Transverse colon (tissue), 4 donors: Measurements from ENCODE around the gene TH. TPM values are rescaled to one million over a fixed set of nuclear protein-coding genes. Genes with fewer than 3 reads are reported as not detected.
A peak's percentile ranks its signal among the peaks of the same experiment; 100 is the strongest.

Source experiments
- DNase-seq: peaks from one replicate; pipeline ENCODE4 v3.0.0-alpha.2; 2019
- H3K27ac ChIP-seq, 4 donors: fragments of 200-600 bp; sonication (generic); 2 replicates each; pipeline ENCODE4 v1.5.1; 2016 to 2018; ENCODE audit warnings: inconsistent platforms in 4 of 4
- H3K27me3 ChIP-seq: fragments of 200-600 bp; sonication (generic); 2 replicates; pipeline ENCODE4 v1.5.1; 2017; ENCODE audit warnings: inconsistent platforms
- H3K36me3 ChIP-seq, 4 donors: fragments of 200-600 bp; sonication (generic); 2 replicates each; pipeline ENCODE4 v1.5.1; 2017 to 2019; ENCODE audit warnings: inconsistent platforms in 4 of 4
- H3K4me1 ChIP-seq, 4 donors: fragments of 200-600 bp; sonication (generic); 2 replicates each; pipeline ENCODE4 v1.5.1; 2017 to 2020; ENCODE audit warnings: inconsistent platforms in 4 of 4
- H3K4me3 ChIP-seq, 4 donors: fragments of 200-600 bp; sonication (generic); 1 replicate in 1 of 4; 2 replicates in 3 of 4; pipeline versions ENCODE4 v1.5.1 to v1.6.1; 2017 to 2019; ENCODE audit warnings: inconsistent platforms in 4 of 4
- H3K9me3 ChIP-seq, 2 donors: fragments of 200-600 bp; sonication (generic); 2 replicates each; pipeline ENCODE4 v1.5.1; 2017 to 2019; ENCODE audit warnings: inconsistent platforms in 2 of 2
- EP300 ChIP-seq: sonication (generic); formaldehyde crosslinking; IDR thresholded peaks from one replicate; pipeline ENCODE4 v1.6.1; 2017; ENCODE audit warnings: antibody characterized with exemption, low read depth
- POLR2A ChIP-seq: fragments of 450-650 bp; IDR thresholded peaks from one replicate; pipeline ENCODE4 v1.6.1; 2016; ENCODE audit warnings: antibody characterized with exemption, mild to moderate bottlenecking, moderate library complexity
- POLR2AphosphoS5 ChIP-seq, 3 donors: sonication (generic); formaldehyde crosslinking; IDR thresholded peaks; one replicate each; pipeline ENCODE4 v1.6.1; 2016; ENCODE audit warnings: antibody characterized with exemption in 3 of 3
- WGBS, 2 donors: methylation state at CpG; one replicate each; pipeline ENCODE4 v1.1.5; 2018; ENCODE audit warnings: low coverage in 1 of 2; 5-methylcytosine and 5-hydroxymethylcytosine counted together
- in situ Hi-C, 4 donors: fragments of 200-750 bp; cut with MboI; loops; one replicate each; pipeline versions ENCODE4 v1.15.0 to v1.15.1; 2017; ENCODE audit warnings: low sequenced_read_pairs in 3 of 4, low pct_ligation_motif_present in 1 of 4, low pct_unique_long_range_greater_than_20kb in 1 of 4
- intact Hi-C: fragments of 100-400 bp; cut with DNase I; formaldehyde crosslinking; loops from one replicate; pipeline ENCODE4 v1.15.1; 2023; ENCODE audit warnings: low total_unique reads
- total RNA-seq, 4 donors: library from RNA; depleted of rRNA; stranded (reverse); fragments of >200 nt; gene quantifications; one replicate each; pipeline ENCODE4 v1.1.0, GENCODE V29; 2016
- TF ChIP-seq, protein P1 (sequence below), 5 experiments: fragments of 200-600 bp in 3 of 5; fragments of 450-650 bp in 2 of 5; sonication (generic) in 3 of 5; IDR thresholded peaks; 1 replicate in 2 of 5; 2 replicates in 3 of 5; pipeline ENCODE4 v1.5.1; 2016 to 2017; ENCODE audit warnings: antibody characterized with exemption in 5 of 5, inconsistent platforms in 3 of 5, mild to moderate bottlenecking in 2 of 5, moderate library complexity in 1 of 5

The TH gene
- total RNA-seq, 4 donors from 2014 or later, result not detected

DNA sequence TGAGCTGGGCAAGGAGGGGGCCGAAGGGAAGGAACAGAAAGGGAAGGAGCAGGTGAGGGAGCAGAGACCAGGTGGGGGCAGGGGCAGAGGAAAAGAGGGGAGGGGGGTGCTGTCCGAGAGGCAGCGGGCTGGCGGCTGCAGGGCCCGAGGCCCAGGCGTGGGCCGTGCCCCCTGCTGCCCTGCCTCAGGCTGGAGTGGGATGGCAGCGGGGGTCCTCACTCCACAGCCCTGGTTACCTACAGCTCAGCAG is 34.7 kb downstream of the TH start:
- TF ChIP-seq EP300 (no peak), POLR2A (no peak), POLR2AphosphoS5 (IDR thresholded peaks at IDR 0.05) (no peak)
- TF ChIP-seq, protein P1, sequence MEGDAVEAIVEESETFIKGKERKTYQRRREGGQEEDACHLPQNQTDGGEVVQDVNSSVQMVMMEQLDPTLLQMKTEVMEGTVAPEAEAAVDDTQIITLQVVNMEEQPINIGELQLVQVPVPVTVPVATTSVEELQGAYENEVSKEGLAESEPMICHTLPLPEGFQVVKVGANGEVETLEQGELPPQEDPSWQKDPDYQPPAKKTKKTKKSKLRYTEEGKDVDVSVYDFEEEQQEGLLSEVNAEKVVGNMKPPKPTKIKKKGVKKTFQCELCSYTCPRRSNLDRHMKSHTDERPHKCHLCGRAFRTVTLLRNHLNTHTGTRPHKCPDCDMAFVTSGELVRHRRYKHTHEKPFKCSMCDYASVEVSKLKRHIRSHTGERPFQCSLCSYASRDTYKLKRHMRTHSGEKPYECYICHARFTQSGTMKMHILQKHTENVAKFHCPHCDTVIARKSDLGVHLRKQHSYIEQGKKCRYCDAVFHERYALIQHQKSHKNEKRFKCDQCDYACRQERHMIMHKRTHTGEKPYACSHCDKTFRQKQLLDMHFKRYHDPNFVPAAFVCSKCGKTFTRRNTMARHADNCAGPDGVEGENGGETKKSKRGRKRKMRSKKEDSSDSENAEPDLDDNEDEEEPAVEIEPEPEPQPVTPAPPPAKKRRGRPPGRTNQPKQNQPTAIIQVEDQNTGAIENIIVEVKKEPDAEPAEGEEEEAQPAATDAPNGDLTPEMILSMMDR (IDR thresholded peaks at IDR 0.05), result no peak
- intact Hi-C loops (no loop called here), in situ Hi-C loops (no loop called here)
- 27 to 40% methylated on average over 3 to 8 of the region's 8 CpGs for WGBS, 2 donors
- Histone ChIP-seq H3K4me3 (peak overlapping the region in 1 of 4 donors; percentile 9), H3K27me3 (peaks cover 93% of the 10 kb centered on the region), H3K27ac (no peak overlapping the region), H3K36me3 (no peaks in the 10 kb centered on the region), H3K9me3 (no peaks in the 10 kb centered on the region), H3K4me1 (peaks cover 0 to 34% (median 8%) of the 10 kb centered on the region in 4 donors)
- DNase-seq, result no peak

DNA sequence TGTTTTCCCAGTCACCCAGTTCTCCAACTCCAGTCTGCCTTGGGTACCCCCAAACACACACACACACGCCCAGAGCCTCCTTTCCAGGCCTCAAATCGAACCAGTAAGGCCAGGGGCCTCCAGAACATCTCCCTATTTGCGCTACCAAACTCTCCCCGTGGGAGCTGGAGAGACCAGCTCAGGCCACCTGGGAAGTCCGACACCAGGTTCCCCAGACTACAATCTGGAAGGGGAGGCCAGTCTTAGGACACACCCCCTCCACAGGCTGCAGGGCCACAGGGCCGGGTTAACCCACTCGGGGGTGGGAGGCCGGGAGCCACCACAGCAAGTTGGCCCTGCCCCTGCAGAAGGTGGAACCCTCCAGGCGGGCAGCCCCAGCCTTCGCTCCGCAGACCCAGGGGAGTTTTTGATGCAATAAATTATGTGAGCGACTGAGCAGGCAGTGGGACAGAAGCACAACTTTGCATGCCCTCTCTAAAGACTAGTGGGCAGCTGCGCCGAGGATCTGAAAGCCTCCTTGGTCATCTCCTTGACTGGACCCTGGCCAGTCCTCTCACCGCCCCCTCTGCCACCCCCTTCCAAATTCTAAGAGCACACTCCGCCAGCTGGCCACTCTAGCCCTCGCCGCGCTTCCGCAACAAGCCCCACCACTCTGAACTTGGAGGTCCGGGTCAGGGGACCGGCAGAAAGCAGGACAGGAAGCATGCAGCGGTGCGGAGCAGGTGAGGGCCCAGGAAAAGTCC is 35.2 kb downstream of the TH start:
- intact Hi-C loops, result no loop called here
- 50 to 60% methylated on average over 2 to 24 of the region's 24 CpGs for WGBS, 2 donors
- TF ChIP-seq POLR2A, result no peak
- no peak for TF ChIP-seq POLR2AphosphoS5 (IDR thresholded peaks at IDR 0.05)
- TF ChIP-seq EP300, result no peak
- TF ChIP-seq, protein P1 (IDR thresholded peaks at IDR 0.05), result no peak
- Histone ChIP-seq H3K9me3 (no peaks in the 10 kb centered on the region), H3K36me3 (no peaks in the 10 kb centered on the region), H3K4me3 (peak overlapping the region in 1 of 4 donors; percentile 9), H3K27me3 (peaks cover 88% of the 10 kb centered on the region), H3K4me1 (peaks cover 0 to 34% (median 8%) of the 10 kb centered on the region in 4 donors), H3K27ac (no peak overlapping the region)
- in situ Hi-C loops, result no loop called here
- no peak for DNase-seq

DNA sequence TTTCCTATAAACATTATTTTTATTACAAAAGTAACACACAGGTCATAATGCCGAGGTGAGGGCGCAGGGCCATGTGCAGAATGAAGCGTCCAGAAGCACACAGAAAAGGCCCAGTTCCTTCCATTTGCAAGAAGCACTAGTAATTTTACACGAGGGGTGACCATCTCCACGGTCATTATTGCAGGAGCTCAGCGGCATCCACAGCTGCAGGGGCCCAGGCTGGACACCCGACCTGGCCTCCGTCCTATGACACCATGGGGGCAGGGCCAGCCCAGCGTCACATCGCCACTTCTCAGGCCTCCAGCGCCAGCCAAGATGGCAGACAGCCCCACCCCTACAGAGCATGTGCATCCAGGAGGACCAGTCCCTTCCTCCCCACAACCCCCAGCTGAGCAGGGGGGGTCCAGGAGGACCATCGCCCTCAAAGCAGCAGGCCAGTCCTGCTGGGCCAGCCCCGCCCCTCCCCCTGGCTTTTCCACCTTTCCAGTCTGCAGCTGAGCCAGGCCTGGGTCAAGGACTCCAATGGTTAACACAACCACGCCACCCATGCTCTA is 35.9 kb downstream of the TH start:
- no peaks in the 10 kb centered on the region for H3K36me3 ChIP-seq
- no peak for DNase-seq
- no peak overlapping the region for H3K27ac ChIP-seq
- peaks cover 81% of the 10 kb centered on the region for H3K27me3 ChIP-seq
- TF ChIP-seq POLR2AphosphoS5 (IDR thresholded peaks at IDR 0.05), result no peak
- TF ChIP-seq, protein P1 (IDR thresholded peaks at IDR 0.05), result no peak
- TF ChIP-seq POLR2A, result no peak
- TF ChIP-seq EP300, result no peak
- no peaks in the 10 kb centered on the region for H3K9me3 ChIP-seq
- in situ Hi-C loops (no loop called here), intact Hi-C loops (no loop called here)
- no peak overlapping the region for H3K4me3 ChIP-seq
- WGBS, 2 donors, result 71 to 82% methylated on average over 1 to 14 of the region's 14 CpGs
- peaks cover 0 to 31% (median 8%) of the 10 kb centered on the region in 4 donors for H3K4me1 ChIP-seq

DNA sequence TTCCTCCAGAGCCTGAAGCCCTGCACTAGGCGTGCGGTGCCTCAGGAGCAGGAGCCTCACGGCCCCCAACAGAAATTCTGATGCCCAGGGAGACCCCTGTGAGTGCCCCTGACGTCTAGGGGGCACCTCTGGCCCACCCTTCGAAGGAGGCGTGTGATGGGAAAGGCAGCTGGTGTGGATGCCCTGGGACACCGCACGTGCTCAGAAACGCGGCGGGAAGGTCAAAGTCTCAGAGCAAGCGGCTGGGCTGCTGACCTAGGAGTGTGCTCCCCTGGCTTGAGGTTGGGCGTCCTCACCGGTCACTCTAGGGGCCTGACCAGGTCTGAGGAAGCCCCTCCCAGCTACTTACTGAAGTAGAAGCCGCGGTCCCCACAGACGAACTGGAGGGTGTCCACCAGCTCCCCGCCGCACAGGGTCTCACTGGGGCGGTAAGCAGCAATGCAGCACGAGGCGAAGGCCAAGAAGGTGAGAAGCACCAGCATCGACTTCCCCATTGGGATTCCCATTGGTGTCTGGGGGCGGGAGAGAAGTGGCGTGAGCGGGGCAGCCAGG is 36.5 kb downstream of the TH start:
- in situ Hi-C loops, result no loop called here
- Histone ChIP-seq H3K4me1 (peaks cover 0 to 25% (median 6%) of the 10 kb centered on the region in 4 donors), H3K27ac (no peak overlapping the region), H3K27me3 (peaks cover 75% of the 10 kb centered on the region), H3K4me3 (no peak overlapping the region), H3K9me3 (no peaks in the 10 kb centered on the region), H3K36me3 (no peaks in the 10 kb centered on the region)
- 73% methylated on average over 26 of the region's 26 CpGs; no CpG with 5 or more reads in 1 of the 2 donors for WGBS, 2 donors
- intact Hi-C loops, result no loop called here
- TF ChIP-seq POLR2A (no peak), EP300 (no peak), POLR2AphosphoS5 (IDR thresholded peaks at IDR 0.05) (no peak)
- TF ChIP-seq, protein P1 (IDR thresholded peaks at IDR 0.05), result no peak
- no peak for DNase-seq
